GM10847 (cell line): ENCODE results near the gene SCN4A.
"Not testable (repeated sequence)": the region's sequence is repeated elsewhere in the genome, so short reads cannot be mapped to it uniquely, and the experiment has no call there.

Source experiments
- POLR2A ChIP-seq: IDR thresholded peaks from 2 replicates; pipeline ENCODE4 v1.6.1; 2011; ENCODE audit not compliant: insufficient read length; ENCODE audit errors: extremely low read depth

Gene SCN4A

DNA sequence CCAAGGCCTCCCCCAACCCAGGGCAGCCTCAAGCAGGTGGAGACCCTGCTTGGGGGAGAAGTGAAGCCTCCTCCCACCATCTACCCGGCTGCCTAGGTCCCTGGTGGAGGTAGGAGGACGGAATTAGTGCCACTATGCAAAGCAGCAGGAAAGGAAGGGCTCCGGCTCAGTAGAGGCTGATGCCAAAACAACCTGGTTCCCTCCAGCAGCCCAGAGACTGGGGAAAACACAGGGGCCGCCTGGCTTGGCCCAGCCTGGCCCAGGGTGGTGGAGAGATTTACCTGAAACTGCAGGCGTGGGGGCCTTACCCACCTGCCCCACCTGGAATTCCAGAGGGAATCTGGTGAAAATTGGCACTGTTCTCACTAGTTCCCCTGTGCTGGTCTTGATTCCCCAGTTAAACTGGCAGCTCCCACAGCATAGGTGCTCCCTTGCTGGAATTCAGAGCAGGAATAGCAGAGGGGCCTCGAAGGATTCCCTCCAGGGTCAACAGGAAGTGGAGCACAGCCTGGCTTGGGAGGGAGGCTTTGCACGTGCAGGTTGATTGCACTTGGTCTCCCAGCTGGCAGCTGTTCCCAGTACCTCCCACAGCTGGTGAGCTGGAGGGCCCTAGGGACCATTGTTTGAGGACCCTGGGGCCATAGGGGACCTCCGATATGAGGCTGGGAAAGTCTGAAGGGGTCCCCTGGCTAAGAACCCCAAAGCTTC, 45.1 kb downstream of the SCN4A start:
- TF ChIP-seq POLR2A: no peak

GRCh38 chr17:63926164-63926563, 46.6 kb downstream of the SCN4A start:
- no peak for TF ChIP-seq POLR2A

DNA sequence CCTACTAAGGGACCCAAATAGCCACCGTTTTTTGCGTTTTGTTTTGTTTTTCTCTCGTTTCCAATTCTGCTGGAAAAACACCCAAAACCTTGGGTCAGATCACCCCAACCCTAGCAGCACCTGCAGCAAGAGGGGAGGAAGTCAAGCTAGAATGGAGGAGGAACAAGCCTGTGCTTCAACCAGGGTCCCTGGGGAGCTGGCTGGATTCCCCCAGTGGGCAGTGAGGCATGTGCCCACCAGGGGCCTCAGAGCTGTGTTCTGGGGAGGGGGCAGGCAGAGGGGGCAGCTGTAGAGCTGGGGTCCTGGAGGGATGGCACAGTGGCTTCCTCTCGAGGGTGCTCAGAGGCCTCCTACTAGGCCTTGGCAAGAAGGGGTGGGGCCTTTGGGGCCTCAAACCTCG, 47.1 kb downstream of the SCN4A start:
- TF ChIP-seq POLR2A: no peak

GRCh38 chr17:63919311-63919723, 53.4 kb downstream of the SCN4A start:
- TF ChIP-seq POLR2A: no peak

GRCh38 chr17:63918789-63919305, 53.9 kb downstream of the SCN4A start, which contains the start of gene GH1:
Gene GH1 (minus strand): TSS chr17:63918839. CDS start chr17:63918776, 63 bp downstream.
- TF ChIP-seq POLR2A: not testable (repeated sequence)

DNA sequence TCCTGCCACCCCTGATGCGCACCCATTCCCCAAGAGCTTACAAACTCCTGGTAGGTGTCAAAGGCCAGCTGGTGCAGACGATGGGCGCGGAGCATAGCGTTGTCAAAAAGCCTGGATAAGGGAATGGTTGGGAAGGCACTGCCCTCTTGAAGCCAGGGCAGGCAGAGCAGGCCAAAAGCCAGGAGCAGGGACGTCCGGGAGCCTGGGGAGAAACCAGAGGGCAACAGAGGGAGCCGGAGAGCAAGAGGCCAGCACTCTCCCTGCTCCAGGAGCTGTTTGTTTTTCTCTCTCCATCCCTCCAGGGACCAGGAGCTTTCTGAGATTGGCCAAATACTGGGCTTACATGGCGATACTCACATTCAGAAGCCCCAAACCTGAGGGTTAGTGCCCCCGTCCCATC, 54.4 kb downstream of the SCN4A start:
- no peak for TF ChIP-seq POLR2A

- no peak for TF ChIP-seq POLR2A
These were observed 55.1 kb downstream of the SCN4A start for GRCh38 chr17:63917646-63918045.

GRCh38 chr17:63916566-63917185, 56.0 kb downstream of the SCN4A start:
- no peak for TF ChIP-seq POLR2A

DNA sequence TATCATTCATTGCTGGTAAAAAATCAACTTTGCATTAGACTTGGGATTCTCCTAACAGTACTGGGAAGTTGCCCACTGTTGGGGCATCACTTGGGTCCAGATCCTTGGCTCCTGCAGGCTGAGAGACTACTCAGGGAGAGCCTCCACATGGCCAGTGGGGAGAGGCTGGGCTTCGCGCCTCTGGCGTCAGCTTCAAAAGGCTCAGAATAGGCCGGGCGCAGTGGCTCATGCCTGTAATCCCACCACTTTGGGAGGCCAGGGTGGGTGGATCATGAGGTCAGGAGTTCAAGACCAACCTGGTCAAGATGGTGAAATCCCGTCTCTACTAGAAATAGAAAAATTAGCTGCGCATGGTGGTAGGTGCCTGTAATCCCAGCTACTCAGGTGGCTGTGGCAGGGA, 58.2 kb downstream of the SCN4A start:
- no peak for TF ChIP-seq POLR2A

DNA sequence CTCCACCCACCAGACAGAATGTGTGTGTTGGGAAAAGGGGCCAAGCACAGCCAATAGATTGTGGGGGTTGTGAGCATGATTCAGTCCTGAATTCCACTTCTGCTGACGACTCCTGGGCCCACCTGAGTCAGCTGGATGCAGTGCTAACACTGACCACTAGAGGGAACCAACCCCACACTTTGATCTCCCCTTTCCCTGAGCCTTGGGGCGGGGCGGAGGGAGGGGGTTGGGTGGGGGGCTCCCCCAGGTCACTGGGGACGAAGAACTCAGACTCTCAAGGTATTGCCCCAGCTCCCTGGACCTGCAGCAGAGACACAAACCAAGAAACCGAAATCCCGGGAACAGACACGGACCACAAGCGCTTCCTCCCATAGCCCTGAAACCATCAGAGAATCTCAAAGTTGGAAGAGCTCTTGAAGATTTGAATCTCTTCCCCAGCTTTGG, 61.0 kb downstream of the SCN4A start:
- no peak for TF ChIP-seq POLR2A

GRCh38 chr17:63911041-63911635, 61.6 kb downstream of the SCN4A start, which contains the start of gene CSHL1:
Gene CSHL1 (minus strand): TSS chr17:63911258. CDS start chr17:63911196, 62 bp downstream.
- no peak for TF ChIP-seq POLR2A

- TF ChIP-seq POLR2A: no peak
These were observed 62.6 kb downstream of the SCN4A start for GRCh38 chr17:63910096-63910495.

GRCh38 chr17:63896524-63897354, 76.0 kb downstream of the SCN4A start, which contains the start of gene CSH1:
Gene CSH1 (minus strand): TSS chr17:63896574. CDS start chr17:63896511, 63 bp downstream.
- TF ChIP-seq POLR2A: not testable (repeated sequence)
